DLD1 (cell line): ENCODE results near the gene MRPL2.

Source experiments
- in situ Hi-C: cut with HindIII; loops from 2 replicates; pipeline ENCODE4 v1.10.0; 2017; ENCODE audit warnings: low sequenced_read_pairs

The MRPL2 gene

DNA sequence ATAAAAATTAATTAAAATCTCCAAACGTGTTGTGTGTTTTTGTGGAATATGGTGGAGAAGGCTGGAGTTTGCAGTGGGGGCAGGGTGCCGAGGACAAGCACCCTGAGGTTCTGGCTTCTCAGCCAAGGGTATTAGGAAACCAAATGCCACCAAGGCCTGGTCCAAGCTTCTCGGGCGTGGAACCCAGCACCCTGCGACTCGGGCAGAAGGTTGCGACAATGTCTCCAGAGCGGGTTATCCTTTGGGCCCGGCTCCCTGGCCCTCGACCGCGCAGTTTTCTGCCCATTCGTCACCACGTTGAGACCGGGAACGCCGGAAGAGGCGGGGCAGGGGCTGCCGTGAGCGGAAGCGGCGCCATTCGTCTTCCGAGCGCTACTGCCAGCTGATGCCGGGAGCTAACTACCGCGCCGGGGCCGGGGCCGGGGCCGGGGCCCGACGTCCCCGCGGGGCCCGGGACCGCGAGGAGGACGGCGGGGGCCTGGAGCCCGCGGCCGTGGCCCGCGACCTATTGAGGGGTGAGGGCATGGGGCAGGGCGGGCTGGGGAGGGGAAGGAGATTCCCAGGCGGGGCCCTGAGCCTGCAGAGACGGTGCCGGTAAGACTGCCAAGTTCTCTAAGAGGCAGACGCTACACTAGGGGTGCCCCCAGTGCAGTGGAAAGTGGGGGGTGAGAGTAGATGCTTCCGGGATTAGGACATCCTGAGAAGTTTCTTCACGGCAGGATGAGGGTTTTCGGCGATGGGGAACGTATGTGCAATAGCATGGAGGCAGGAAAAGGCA, 37.8 kb downstream of the MRPL2 start, which contains the start of gene RRP36:
Gene RRP36, plus strand, starts transcription at position 354 of the 778 bp plus-strand sequence. Its CDS starts 32 bp downstream, at position 386.
- in situ Hi-C loops: no loop called here

- in situ Hi-C loops: no loop called here
These were observed 38.4 kb downstream of the MRPL2 start for GRCh38 chr6:43020847-43021246.

GRCh38 chr6:43020052-43020705, 39.1 kb downstream of the MRPL2 start:
- in situ Hi-C loops: no loop called here

GRCh38 chr6:43019152-43019551, 40.1 kb downstream of the MRPL2 start:
- in situ Hi-C loops: no loop called here

GRCh38 chr6:43016943-43017334, 42.3 kb downstream of the MRPL2 start:
- in situ Hi-C loops: no loop called here

- in situ Hi-C loops: no loop called here
These were observed 42.9 kb downstream of the MRPL2 start for GRCh38 chr6:43016176-43016942.

- in situ Hi-C loops: no loop called here
These were observed 44.8 kb downstream of the MRPL2 start for GRCh38 chr6:43014434-43014909.

GRCh38 chr6:43013843-43014433, 45.3 kb downstream of the MRPL2 start, which contains the start of the genes KLHDC3 and MEA1:
Gene KLHDC3, plus strand, starts transcription at chr6:43014249. Its CDS starts 2,944 bp downstream, at chr6:43017193.
Gene MEA1, minus strand, starts transcription at chr6:43013946. Its CDS starts 133 bp downstream, at chr6:43013813.
- in situ Hi-C loops: no loop called here

DNA sequence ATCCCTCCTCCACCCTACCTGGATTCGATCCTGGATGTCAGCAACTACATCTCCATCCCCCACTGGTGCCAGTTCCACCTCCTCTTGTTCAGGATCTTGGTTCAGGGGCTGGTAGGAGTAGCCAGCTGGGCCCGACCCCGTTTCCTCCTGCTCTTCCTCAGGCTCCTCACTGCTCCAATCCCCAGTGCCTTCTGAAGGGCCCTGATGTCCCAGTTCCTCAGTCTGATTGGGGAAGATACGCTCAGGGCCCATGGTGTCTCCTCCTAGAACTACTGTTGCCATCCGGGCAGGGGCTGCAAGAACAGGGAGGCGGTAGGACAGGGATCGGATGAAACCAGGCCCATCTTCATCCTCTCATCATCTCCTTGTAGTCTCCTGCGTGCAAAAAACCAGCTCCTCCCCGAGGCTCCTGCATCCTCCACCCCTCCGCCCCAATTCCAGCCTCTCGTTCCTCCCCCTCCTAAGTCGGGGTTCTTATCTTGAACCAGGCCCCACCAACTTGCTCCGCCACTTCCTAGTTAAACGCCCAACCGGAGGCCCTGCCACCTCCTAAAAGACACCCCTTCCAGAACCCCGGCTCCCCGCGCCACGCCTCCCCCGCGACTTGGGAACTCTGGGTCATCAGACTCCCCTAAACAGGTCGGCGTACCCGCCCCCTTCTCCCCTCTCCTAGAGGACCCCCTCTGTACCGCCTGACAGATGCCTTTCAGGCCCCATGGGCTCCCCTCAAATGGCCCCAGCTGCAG, 46.0 kb downstream of the MRPL2 start:
- in situ Hi-C loops: no loop called here

- in situ Hi-C loops: no loop called here
These were observed 46.9 kb downstream of the MRPL2 start for GRCh38 chr6:43012364-43012763.

DNA sequence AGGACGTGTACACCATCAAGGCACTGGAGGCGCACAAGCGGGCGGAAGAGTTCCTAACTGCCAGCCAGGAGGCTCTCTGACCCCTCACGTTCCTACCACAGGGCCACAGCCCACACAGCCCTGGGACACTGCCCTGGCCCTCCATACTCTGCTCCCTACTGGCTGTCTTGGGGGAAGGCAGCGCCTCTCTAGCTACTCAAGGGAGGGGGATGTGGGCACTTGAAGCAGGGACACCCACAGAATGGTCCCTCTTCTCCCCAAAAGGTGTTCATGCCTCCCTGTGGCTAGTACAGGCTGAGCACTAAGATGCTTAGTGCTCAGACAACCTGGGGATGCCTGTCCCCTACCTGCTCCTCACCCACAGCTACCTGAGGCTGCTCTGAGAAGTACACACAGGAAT, 48.0 kb downstream of the MRPL2 start:
- in situ Hi-C loops: no loop called here

DNA sequence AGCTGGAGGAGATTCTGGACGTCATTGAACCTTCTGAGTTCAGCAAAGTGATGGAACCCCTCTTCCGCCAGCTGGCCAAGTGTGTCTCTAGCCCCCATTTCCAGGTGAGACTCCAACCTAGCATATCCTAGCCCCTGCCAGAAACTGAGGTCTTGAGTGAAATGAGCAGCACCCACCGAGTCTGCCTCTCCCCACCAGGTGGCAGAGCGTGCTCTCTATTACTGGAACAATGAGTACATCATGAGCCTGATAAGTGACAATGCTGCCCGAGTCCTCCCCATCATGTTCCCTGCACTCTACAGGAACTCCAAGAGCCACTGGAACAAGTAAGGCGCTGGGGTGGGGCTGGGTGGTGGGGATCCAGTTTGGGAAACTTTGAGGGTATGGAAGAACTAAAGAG, 50.1 kb downstream of the MRPL2 start:
- in situ Hi-C loops: no loop called here

GRCh38 chr6:43007126-43007525, 52.1 kb downstream of the MRPL2 start:
- in situ Hi-C loops: no loop called here

DNA sequence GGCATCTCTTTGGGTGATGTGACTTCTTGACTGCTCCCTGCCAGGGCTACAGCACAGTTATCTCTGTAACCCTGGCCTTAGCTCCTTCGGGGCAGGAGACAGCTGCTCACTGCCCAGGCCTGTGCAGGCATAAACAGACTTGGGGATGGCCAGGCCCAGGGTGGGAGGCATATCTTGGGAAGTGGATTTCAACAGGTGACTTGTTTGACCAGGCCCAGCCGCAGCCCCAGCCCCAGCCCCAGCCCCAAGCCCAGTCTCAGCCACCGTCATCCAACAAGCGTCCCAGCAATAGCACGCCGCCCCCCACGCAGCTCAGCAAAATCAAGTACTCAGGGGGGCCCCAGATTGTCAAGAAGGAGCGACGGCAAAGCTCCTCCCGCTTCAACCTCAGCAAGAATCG, 53.0 kb downstream of the MRPL2 start:
- in situ Hi-C loops: no loop called here

GRCh38 chr6:43005844-43006243, 53.4 kb downstream of the MRPL2 start:
- in situ Hi-C loops: no loop called here
